OCI-LY7 (cell line): ENCODE results near the gene TBKBP1. TPM values are rescaled to one million over a fixed set of nuclear protein-coding genes. Genes with fewer than 3 reads are reported as not detected.
"Not testable (repeated sequence)": the region's sequence is repeated elsewhere in the genome, so short reads cannot be mapped to it uniquely, and the experiment has no call there.

Source experiments
- BruUV-seq: library from RNA; stranded (reverse); fragments of 400-500 nt; replicated peaks from 2 replicates; lab custom pipeline; 2021; lab: Mats Ljungman, UMichigan
- CTCF ChIA-PET: fragments of 300-600 bp; sonication (Branson Sonifier 250); formaldehyde crosslinking; loops from one replicate; lab custom pipeline; 2022; ENCODE audit warnings: antibody characterized with exemption; ENCODE audit not compliant: unreplicated experiment; lab: Charles Lee
- POLR2A ChIA-PET: fragments of 300-600 bp; sonication (Branson Sonifier 250); formaldehyde crosslinking; loops from one replicate; lab custom pipeline; 2022; ENCODE audit warnings: antibody characterized with exemption; lab: Charles Lee
- DNase-seq: peaks from one replicate; pipeline ENCODE4 v3.0.0-alpha.2; 2015; ENCODE audit warnings: low spot score
- H2AFZ ChIP-seq: fragments of 200-600 bp; sonication (generic), shearing (Covaris generic); 2 replicates; pipeline ENCODE4 v1.6.1; 2014; ENCODE audit warnings: mild to moderate bottlenecking, antibody characterized with exemption, low read length, moderate library complexity
- H3K27ac ChIP-seq: fragments of 200-600 bp; sonication (generic); 2 replicates; pipeline ENCODE4 v1.5.1; 2014; ENCODE audit warnings: mixed run types, low read depth, mild to moderate bottlenecking, moderate library complexity, low read length, inconsistent platforms; ENCODE audit not compliant: poor library complexity, severe bottlenecking
- H3K36me3 ChIP-seq: fragments of 200-600 bp; sonication (generic); 2 replicates; pipeline ENCODE4 v1.6.1; 2014; ENCODE audit warnings: mild to moderate bottlenecking, antibody characterized with exemption, low read length, moderate library complexity, mixed read lengths; ENCODE audit not compliant: insufficient read depth
- H3K4me1 ChIP-seq: fragments of 200-600 bp; sonication (generic); 2 replicates; pipeline ENCODE4 v1.5.1; 2014; ENCODE audit warnings: mild to moderate bottlenecking, low read length; ENCODE audit not compliant: insufficient read depth, poor library complexity, severe bottlenecking
- H3K4me2 ChIP-seq: fragments of 200-600 bp; sonication (generic); 2 replicates; pipeline ENCODE4 v1.6.1; 2014; ENCODE audit warnings: mild to moderate bottlenecking, low read length
- H3K4me3 ChIP-seq: fragments of 200-600 bp; sonication (generic); 2 replicates; pipeline ENCODE4 v1.5.1; 2014; ENCODE audit warnings: mild to moderate bottlenecking, low read depth, low read length; ENCODE audit not compliant: poor library complexity, severe bottlenecking
- H3K79me2 ChIP-seq: fragments of 200-600 bp; sonication (generic); 2 replicates; pipeline ENCODE4 v1.6.1; 2016; ENCODE audit warnings: low read depth, mild to moderate bottlenecking, low read length, moderate library complexity, mixed read lengths; ENCODE audit not compliant: insufficient read depth
- H3K9me2 ChIP-seq: fragments of 200-600 bp; sonication (generic); 2 replicates; pipeline ENCODE4 v1.6.1; 2016; ENCODE audit warnings: mild to moderate bottlenecking, low read length, mixed read lengths; ENCODE audit not compliant: insufficient read depth
- H3K9me3 ChIP-seq: fragments of 200-600 bp; sonication (generic); 2 replicates; pipeline ENCODE4 v1.6.1; 2014; ENCODE audit warnings: mild to moderate bottlenecking, mixed run types, low read length, mixed read lengths
- H4K20me1 ChIP-seq: fragments of 200-600 bp; sonication (generic); 2 replicates; pipeline ENCODE4 v1.6.1; 2014; ENCODE audit warnings: mild to moderate bottlenecking, antibody characterized with exemption, low read length, moderate library complexity, mixed read lengths; ENCODE audit not compliant: insufficient read depth
- EZH2phosphoT487 ChIP-seq: fragments of 200-600 bp; sonication (generic); IDR thresholded peaks from 2 replicates; pipeline ENCODE4 v1.6.1; 2018; ENCODE audit warnings: low read depth, borderline replicate concordance, mild to moderate bottlenecking, mixed run types, antibody characterized with exemption, low read length, moderate library complexity, mixed read lengths
- intact Hi-C: fragments of 100-400 bp; cut with micrococcal nuclease; formaldehyde crosslinking; loops from one replicate; pipeline ENCODE4 v1.10.0; 2022; ENCODE audit not compliant: unreplicated experiment
- total RNA-seq, 2 experiments: library from RNA; depleted of rRNA in 1 of 2; stranded (reverse); fragments of >200 nt in 1 of 2; shearing (Covaris generic) in 1 of 2; gene quantifications; 2 replicates each; pipeline ENCODE4 v1.2.3, GENCODE V29; 2014 to 2022
- TF ChIP-seq, protein P1 (sequence below): fragments of 200-600 bp; sonication (generic); conservative IDR thresholded peaks from 2 replicates; pipeline ENCODE4 v1.5.1; 2014; ENCODE audit warnings: mild to moderate bottlenecking, antibody characterized with exemption, low read length, moderate library complexity, mixed read lengths

TBKBP1 gene
- total RNA-seq, 2 experiments from 2014 or later: 8.3 to 16.0 TPM

DNA sequence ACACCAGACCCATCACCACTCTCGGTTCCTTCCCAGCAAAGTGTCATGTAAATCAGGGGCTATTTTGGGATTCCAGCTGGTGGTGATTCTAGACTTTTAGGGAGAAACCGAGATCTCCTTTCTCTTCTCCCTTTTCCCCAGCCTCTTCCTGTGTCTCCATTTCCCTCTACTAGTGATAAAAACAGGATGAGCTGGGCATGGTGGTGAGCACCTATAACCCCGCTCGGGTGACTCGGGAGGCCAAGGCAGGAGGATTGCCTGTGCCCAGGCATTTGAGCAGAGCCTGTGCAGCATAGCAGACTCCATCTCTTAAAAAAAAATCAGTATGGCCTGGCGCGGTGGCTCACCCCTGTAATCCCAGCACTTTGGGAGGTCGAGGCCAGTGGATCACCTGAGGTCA is 45.2 kb downstream of the TBKBP1 start:
- no peak overlapping the region for H3K4me2 ChIP-seq
- intact Hi-C loops: no loop called here
- POLR2A ChIA-PET: interaction anchor here (0.7 kb wide), 1 partner anchor 30 kb away, joined by 3 read pairs; no protein-coding TSS in a partner anchor
- CTCF ChIA-PET: no interaction called here
- DNase-seq: no peak
- TF ChIP-seq, protein P1, sequence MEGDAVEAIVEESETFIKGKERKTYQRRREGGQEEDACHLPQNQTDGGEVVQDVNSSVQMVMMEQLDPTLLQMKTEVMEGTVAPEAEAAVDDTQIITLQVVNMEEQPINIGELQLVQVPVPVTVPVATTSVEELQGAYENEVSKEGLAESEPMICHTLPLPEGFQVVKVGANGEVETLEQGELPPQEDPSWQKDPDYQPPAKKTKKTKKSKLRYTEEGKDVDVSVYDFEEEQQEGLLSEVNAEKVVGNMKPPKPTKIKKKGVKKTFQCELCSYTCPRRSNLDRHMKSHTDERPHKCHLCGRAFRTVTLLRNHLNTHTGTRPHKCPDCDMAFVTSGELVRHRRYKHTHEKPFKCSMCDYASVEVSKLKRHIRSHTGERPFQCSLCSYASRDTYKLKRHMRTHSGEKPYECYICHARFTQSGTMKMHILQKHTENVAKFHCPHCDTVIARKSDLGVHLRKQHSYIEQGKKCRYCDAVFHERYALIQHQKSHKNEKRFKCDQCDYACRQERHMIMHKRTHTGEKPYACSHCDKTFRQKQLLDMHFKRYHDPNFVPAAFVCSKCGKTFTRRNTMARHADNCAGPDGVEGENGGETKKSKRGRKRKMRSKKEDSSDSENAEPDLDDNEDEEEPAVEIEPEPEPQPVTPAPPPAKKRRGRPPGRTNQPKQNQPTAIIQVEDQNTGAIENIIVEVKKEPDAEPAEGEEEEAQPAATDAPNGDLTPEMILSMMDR: no peak
- TF ChIP-seq EZH2phosphoT487: no peak
- no peak overlapping the region for H2AFZ ChIP-seq
- no peak overlapping the region for H3K27ac ChIP-seq
- no peaks in the 10 kb centered on the region for H4K20me1 ChIP-seq
- no TSS peak for BruUV-seq
- no peaks in the 10 kb centered on the region for H3K79me2 ChIP-seq
- H3K4me3 ChIP-seq: no peak overlapping the region
- H3K9me2 ChIP-seq: no peaks in the 10 kb centered on the region
- no peaks in the 10 kb centered on the region for H3K36me3 ChIP-seq
- H3K9me3 ChIP-seq: no peaks in the 10 kb centered on the region
- H3K4me1 ChIP-seq: peaks cover 3% of the 10 kb centered on the region

DNA sequence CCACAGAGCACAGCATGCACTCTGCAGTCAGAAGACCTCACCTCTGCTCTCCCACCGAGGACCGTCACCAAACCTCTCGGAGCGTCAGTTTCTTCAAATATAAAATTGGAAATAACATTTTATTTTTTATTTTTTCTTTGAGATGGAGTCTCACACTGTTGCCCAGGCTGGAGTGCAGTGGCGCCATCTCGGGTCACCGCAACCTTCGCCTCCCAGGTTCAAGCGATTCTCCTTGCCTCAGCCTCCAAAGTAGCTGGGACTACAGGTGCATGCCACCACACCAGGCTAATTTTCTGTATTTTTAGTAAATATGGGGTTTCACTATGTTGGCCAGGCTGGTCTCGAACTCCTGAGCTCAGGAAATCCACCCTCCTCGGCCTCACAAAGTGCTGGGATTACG is 46.0 kb downstream of the TBKBP1 start:
- DNase-seq, H2AFZ ChIP-seq, CTCF ChIA-PET, H3K79me2 ChIP-seq, H3K9me3 ChIP-seq, H3K4me2 ChIP-seq, BruUV-seq, intact Hi-C loops, H3K4me3 ChIP-seq, H3K27ac ChIP-seq, H3K9me2 ChIP-seq, H3K36me3 ChIP-seq, POLR2A ChIA-PET, H4K20me1 ChIP-seq, H3K4me1 ChIP-seq: not testable (repeated sequence)

DNA sequence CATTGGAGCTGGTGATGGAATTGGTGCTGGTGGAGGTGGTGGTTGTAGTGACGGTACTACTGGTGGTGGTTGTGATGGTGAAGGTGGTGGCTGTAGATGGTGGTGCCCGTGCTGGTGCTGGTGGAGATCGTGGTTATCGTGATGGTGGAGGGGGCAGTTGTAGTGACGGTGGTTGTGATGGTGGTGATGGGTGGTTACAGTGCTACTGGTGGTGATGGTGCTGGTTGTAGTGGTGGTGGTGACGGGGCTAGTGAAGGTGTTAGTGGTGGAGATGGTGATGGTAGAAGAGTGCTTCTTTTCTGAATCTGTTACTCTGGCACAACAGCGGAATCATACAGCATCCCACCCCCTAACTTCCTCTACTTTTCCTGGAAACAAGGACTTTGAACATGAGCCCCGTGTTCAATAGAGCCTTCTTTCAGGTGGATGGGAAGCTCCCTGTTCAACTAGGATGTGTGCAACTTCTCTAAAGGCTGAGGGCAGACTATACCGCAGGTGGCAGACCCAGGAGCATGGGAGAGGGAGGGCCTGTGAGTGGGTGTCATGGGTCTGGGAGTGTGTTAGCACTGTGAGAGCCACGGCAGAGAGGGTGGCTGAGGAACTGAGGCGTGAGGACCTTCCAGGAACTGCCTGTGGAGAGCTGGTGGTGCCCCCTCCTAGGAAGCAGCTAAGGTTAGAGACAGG is 47.3 kb downstream of the TBKBP1 start:
- no peak for TF ChIP-seq EZH2phosphoT487
- TF ChIP-seq, protein P1: no peak
- no TSS peak for BruUV-seq

More for the DNA sequence above, 47.3 kb downstream of the TBKBP1 start:
- H3K4me2 ChIP-seq: no peak overlapping the region
- POLR2A ChIA-PET: no interaction called here
- no peak overlapping the region for H3K27ac ChIP-seq
- H3K4me1 ChIP-seq: peaks cover 3% of the 10 kb centered on the region
- no peaks in the 10 kb centered on the region for H3K9me3 ChIP-seq
- H4K20me1 ChIP-seq: no peaks in the 10 kb centered on the region
- no peak overlapping the region for H2AFZ ChIP-seq
- CTCF ChIA-PET: no interaction called here
- no peaks in the 10 kb centered on the region for H3K36me3 ChIP-seq
- no peaks in the 10 kb centered on the region for H3K9me2 ChIP-seq
- no peaks in the 10 kb centered on the region for H3K79me2 ChIP-seq
- DNase-seq: no peak
- intact Hi-C loops: no loop called here
- no peak overlapping the region for H3K4me3 ChIP-seq
